Measurements from ENCODE around the gene GNAI3. TPM values are rescaled to one million over a fixed set of nuclear protein-coding genes. Genes with fewer than 3 reads are reported as not detected.

Gene GNAI3
- polyA plus RNA-seq, 1 experiment: 14.8 TPM

DNA sequence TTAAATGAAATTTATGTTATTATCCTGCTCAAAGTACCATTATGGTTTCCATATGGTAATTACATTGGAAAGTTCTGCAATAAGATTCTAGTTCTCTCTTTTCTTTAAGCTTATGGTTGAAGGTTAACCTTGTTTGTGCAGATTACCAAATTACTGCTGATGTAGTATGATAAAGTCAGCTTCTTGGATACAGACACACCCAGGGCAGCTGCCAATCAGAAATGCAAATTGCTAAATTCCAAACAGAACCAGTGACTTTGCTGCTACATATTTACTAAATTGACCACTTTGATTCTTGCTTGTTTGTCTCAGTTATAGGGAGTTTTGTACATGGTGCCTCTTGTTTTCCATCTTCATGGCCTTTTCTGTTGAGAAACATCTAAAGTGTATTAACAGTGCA lies 44.5 kb downstream of the GNAI3 start:
- no peaks in the 10 kb centered on the region for H3K27me3 ChIP-seq (ENCODE audit: control insufficient read depth, insufficient read depth, low read length)
- no peaks in the 10 kb centered on the region for H3K9me3 ChIP-seq (ENCODE audit: control insufficient read depth, insufficient read depth, low read length)
- ChIA-PET CTCF (no interaction called here), POLR2A (no interaction called here)
- no peak for DNase-seq (ENCODE audit: low read depth, low spot score)
- no peak overlapping the region for H3K4me3 ChIP-seq (ENCODE audit: low read depth, low read length)
- no peak overlapping the region for H3K27ac ChIP-seq (ENCODE audit: low read depth, low read length)
- TF ChIP-seq, protein P1, sequence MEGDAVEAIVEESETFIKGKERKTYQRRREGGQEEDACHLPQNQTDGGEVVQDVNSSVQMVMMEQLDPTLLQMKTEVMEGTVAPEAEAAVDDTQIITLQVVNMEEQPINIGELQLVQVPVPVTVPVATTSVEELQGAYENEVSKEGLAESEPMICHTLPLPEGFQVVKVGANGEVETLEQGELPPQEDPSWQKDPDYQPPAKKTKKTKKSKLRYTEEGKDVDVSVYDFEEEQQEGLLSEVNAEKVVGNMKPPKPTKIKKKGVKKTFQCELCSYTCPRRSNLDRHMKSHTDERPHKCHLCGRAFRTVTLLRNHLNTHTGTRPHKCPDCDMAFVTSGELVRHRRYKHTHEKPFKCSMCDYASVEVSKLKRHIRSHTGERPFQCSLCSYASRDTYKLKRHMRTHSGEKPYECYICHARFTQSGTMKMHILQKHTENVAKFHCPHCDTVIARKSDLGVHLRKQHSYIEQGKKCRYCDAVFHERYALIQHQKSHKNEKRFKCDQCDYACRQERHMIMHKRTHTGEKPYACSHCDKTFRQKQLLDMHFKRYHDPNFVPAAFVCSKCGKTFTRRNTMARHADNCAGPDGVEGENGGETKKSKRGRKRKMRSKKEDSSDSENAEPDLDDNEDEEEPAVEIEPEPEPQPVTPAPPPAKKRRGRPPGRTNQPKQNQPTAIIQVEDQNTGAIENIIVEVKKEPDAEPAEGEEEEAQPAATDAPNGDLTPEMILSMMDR (IDR thresholded peaks at IDR 0.05; ENCODE audit: low read depth, low read length): no peak

DNA sequence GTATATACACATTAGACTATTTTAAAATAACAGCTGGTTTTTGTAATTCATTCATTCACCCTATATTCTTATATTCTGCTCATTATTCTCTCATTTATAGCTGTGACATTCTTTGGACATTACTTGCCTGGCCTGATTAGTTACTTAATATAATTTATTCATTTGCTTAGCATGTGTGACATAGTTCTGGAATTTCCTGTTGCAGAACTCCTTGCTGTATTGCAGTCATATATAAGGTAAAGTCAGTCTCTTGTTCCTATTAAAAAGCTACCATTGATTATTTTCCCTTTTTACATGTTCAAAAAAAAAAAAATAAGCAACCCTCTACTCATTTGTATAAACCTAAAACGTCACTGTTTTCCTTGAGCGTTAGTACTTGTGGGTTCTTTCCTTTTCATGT lies 47.1 kb downstream of the GNAI3 start:
- Histone ChIP-seq H3K27me3 (ENCODE audit: control insufficient read depth, insufficient read depth, low read length) (no peaks in the 10 kb centered on the region), H3K9me3 (ENCODE audit: control insufficient read depth, insufficient read depth, low read length) (no peaks in the 10 kb centered on the region), H3K27ac (ENCODE audit: low read depth, low read length) (no peak overlapping the region), H3K4me3 (ENCODE audit: low read depth, low read length) (no peak overlapping the region)
- DNase-seq (ENCODE audit: low read depth, low spot score): no peak
- ChIA-PET CTCF (interaction anchor here (0.6 to 1.9 kb wide), 4 partner anchors 46 to 180 kb away, joined by 3 to 11 read pairs (median 4); no protein-coding TSS in a partner anchor), POLR2A (interaction anchor here (0.7 to 0.9 kb wide), 2 partner anchors 15 to 17 kb away, joined by 3 read pairs; no protein-coding TSS in a partner anchor)
- TF ChIP-seq, protein P1 (IDR thresholded peaks at IDR 0.05; ENCODE audit: low read depth, low read length): no peak

DNA sequence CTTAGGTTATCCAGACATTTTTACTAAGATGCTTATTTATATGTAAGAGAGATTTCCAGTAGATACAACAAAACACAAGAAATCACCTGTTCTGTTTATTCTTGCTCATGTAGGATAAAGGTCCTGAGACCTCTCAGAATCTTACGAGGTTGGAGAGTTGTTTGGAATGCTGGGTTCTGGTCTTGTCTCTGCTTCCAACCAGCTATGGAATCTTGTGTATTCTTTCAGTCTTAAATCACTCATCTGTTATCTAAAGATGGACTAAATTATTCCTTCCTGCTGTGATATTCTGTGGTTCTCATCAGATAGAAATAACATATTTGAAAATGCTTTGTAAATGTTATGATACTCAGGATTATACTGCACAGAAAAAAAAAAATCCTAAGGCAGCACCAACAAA lies 49.7 kb downstream of the GNAI3 start:
- Histone ChIP-seq H3K4me3 (ENCODE audit: low read depth, low read length) (no peak overlapping the region), H3K27me3 (ENCODE audit: control insufficient read depth, insufficient read depth, low read length) (no peaks in the 10 kb centered on the region), H3K9me3 (ENCODE audit: control insufficient read depth, insufficient read depth, low read length) (no peaks in the 10 kb centered on the region), H3K27ac (ENCODE audit: low read depth, low read length) (no peak overlapping the region)
- DNase-seq (ENCODE audit: low read depth, low spot score): no peak
- ChIA-PET CTCF (interaction anchor here (1.1 to 1.4 kb wide), 2 partner anchors 52 to 66 kb away, joined by 4 to 7 read pairs; no protein-coding TSS in a partner anchor), POLR2A (interaction anchor here (0.7 kb wide), 1 partner anchor 28 kb away, joined by 4 read pairs; no protein-coding TSS in a partner anchor)
- TF ChIP-seq, protein P1 (IDR thresholded peaks at IDR 0.05; ENCODE audit: low read depth, low read length): no peak

DNA sequence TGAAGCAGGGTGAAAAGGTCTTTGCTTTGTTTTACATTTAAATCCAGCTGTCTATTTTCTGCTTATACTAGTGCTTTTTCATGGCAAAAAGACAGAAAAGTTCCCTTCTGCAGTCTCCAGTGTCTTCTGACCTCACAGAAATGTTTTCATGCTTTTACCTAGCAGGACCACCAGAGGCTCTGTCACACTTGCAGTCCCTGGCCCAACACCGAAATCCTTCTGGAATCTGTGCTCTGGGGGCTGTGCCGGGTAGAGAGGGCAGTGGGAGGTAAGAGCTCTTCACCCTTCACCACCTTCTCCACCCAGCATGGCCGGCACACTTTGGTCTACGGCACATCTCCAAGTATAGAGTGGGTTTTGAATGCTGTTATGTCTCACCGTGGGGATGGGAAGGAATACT lies 50.2 kb downstream of the GNAI3 start:
- ChIA-PET CTCF (interaction anchor here (1.4 kb wide), 1 partner anchor 66 kb away, joined by 7 read pairs; no protein-coding TSS in a partner anchor), POLR2A (no interaction called here)
- TF ChIP-seq, protein P1 (IDR thresholded peaks at IDR 0.05; ENCODE audit: low read depth, low read length): peak; percentile 25
- no peak overlapping the region for H3K27ac ChIP-seq (ENCODE audit: low read depth, low read length)
- H3K9me3 ChIP-seq (ENCODE audit: control insufficient read depth, insufficient read depth, low read length): no peaks in the 10 kb centered on the region
- no peak overlapping the region for H3K4me3 ChIP-seq (ENCODE audit: low read depth, low read length)
- no peaks in the 10 kb centered on the region for H3K27me3 ChIP-seq (ENCODE audit: control insufficient read depth, insufficient read depth, low read length)
- no peak for DNase-seq (ENCODE audit: low read depth, low spot score)

DNA sequence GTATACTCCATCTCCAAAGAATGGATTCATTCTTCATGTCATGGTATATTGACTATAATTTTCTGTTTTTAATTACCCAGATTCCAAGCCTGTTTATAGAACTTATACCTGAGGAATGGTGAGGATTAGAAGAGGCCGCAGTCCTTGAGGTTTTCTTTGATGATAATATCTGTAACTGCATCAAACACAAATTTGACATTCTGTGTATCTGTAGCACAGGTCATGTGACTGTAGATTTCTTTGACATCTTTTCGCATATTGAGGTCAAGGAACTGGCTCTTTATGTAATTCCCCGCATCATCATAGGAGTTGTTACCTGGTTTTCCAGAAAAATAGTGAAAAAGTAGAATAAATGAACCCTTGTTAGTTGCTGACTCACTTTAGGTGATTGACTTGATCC lies 54.8 kb downstream of the GNAI3 start:
- TF ChIP-seq, protein P1 (IDR thresholded peaks at IDR 0.05; ENCODE audit: low read depth, low read length): no peak
- ChIA-PET CTCF (no interaction called here), POLR2A (no interaction called here)
- Histone ChIP-seq H3K27me3 (ENCODE audit: control insufficient read depth, insufficient read depth, low read length) (no peaks in the 10 kb centered on the region), H3K27ac (ENCODE audit: low read depth, low read length) (no peak overlapping the region), H3K9me3 (ENCODE audit: control insufficient read depth, insufficient read depth, low read length) (no peaks in the 10 kb centered on the region), H3K4me3 (ENCODE audit: low read depth, low read length) (no peak overlapping the region)
- no peak for DNase-seq (ENCODE audit: low read depth, low spot score)
